ENCODE data around the gene BIRC3.
"Not testable (repeated sequence)": the region's sequence is repeated elsewhere in the genome, so short reads cannot be mapped to it uniquely, and the experiment has no call there.

The BIRC3 gene

DNA sequence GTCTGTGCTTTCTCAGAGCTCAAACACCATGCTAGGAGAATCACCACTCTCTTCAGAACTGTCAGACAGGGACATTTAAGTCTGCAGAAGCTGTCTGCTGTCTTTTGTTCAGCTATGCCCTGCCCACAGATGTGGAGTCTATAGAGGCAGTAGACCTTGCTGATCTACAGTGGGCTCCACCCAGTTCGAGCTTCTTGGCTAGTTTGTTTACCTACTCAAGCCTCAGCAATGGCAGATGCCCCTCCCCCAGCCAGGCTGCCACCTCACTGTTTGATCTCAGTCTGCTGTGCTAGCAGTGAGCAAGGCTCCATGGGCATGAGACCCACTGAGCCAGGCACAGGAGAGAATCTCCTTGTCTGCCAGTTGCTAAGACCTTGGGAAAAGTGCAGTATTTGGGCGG is 16.4 kb upstream of the BIRC3 start:
- not testable (repeated sequence) for H3K4me1 ChIP-seq (ENCODE audit: insufficient read depth, low read length); H3K4me3 ChIP-seq (ENCODE audit: low read length); H3K27me3 ChIP-seq (ENCODE audit: insufficient read depth, low read length); H3K27ac ChIP-seq (ENCODE audit: low read length); H3K36me3 ChIP-seq (ENCODE audit: insufficient read depth, low read depth, low read length); H3K9ac ChIP-seq (ENCODE audit: low read depth, low read length)
- peaks cover 16% of the 10 kb centered on the region; the same call in 1 of the 2 replicates for H3K9me3 ChIP-seq (ENCODE audit: insufficient read depth, low read depth, low read length)

GRCh38 chr11:102302241-102302640 is 15.0 kb upstream of the BIRC3 start:
- H3K36me3 ChIP-seq (ENCODE audit: insufficient read depth, low read depth, low read length), result no peaks in the 10 kb centered on the region
- peaks cover 16% of the 10 kb centered on the region; the same call in 1 of the 2 replicates for H3K9me3 ChIP-seq (ENCODE audit: insufficient read depth, low read depth, low read length)
- no peaks in the 10 kb centered on the region for H3K27me3 ChIP-seq (ENCODE audit: insufficient read depth, low read length)
- H3K27ac ChIP-seq (ENCODE audit: low read length), result no peak overlapping the region
- H3K4me1 ChIP-seq (ENCODE audit: insufficient read depth, low read length), result peaks cover 5% of the 10 kb centered on the region
- H3K4me3 ChIP-seq (ENCODE audit: low read length), result no peak overlapping the region
- H3K9ac ChIP-seq (ENCODE audit: low read depth, low read length), result no peak overlapping the region

DNA sequence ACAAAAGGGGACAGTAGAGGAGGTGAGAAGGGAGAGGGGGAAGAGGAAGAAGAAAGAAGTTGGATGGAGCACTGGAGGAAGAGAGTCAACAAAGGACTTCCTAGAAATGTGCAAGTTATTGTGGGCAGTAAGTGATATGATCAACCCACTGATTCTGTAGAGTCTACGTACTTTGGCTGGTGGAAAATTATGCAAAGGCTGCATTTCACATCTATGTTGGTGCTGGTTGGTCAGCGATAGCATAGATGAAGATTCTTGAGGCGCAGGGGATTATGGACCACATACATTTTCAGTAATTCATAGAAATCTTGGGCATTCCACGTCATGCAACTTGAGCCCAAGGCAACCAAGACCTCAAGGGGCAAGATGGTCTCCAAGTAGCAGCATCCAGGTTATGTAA is 12.6 kb upstream of the BIRC3 start:
- Histone ChIP-seq H3K4me1 (ENCODE audit: insufficient read depth, low read length) (peaks cover 5% of the 10 kb centered on the region), H3K27me3 (ENCODE audit: insufficient read depth, low read length) (no peaks in the 10 kb centered on the region), H3K9ac (ENCODE audit: low read depth, low read length) (no peak overlapping the region), H3K4me3 (ENCODE audit: low read length) (no peak overlapping the region), H3K36me3 (ENCODE audit: insufficient read depth, low read depth, low read length) (no peaks in the 10 kb centered on the region), H3K27ac (ENCODE audit: low read length) (no peak overlapping the region), H3K9me3 (ENCODE audit: insufficient read depth, low read depth, low read length) (peaks cover 16% of the 10 kb centered on the region; the same call in 1 of the 2 replicates)

- H3K9ac ChIP-seq (ENCODE audit: low read depth, low read length), result no peak overlapping the region
- no peaks in the 10 kb centered on the region for H3K36me3 ChIP-seq (ENCODE audit: insufficient read depth, low read depth, low read length)
- peaks cover 16% of the 10 kb centered on the region; the same call in 1 of the 2 replicates for H3K9me3 ChIP-seq (ENCODE audit: insufficient read depth, low read depth, low read length)
- H3K4me3 ChIP-seq (ENCODE audit: low read length), result no peak overlapping the region
- H3K4me1 ChIP-seq (ENCODE audit: insufficient read depth, low read length), result peaks cover 5% of the 10 kb centered on the region
- no peaks in the 10 kb centered on the region for H3K27me3 ChIP-seq (ENCODE audit: insufficient read depth, low read length)
- no peak overlapping the region for H3K27ac ChIP-seq (ENCODE audit: low read length)
Observed at GRCh38 chr11:102305352-102306047, 11.8 kb upstream of the BIRC3 start.

DNA sequence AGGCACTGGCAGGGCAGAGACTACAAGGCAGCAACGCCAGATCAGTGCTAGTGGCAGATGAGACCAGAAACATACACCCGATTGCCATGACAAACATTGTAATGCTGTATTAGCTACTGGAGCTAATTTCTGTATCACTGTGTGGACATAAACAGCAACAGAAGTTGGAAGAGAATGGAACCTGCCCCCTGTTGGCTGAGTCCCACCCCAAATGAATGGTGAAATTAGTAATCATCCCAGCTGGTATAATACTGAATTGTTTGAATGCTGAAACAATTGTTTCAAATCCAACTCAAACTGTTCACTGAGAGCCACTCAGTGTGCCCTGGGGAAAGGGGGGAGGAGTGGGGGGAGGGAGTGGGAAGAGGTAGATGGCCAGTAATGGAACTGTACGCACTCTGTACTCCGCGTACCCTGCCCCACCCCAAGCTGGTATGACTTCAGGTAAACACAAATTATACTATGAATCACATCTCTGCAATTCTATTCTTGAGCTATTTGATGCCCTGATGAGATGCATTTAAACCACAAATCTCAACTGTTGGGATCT is 11.2 kb upstream of the BIRC3 start:
- no peak overlapping the region for H3K9ac ChIP-seq (ENCODE audit: low read depth, low read length)
- H3K9me3 ChIP-seq (ENCODE audit: insufficient read depth, low read depth, low read length), result peaks cover 16% of the 10 kb centered on the region; the same call in 1 of the 2 replicates
- no peaks in the 10 kb centered on the region for H3K36me3 ChIP-seq (ENCODE audit: insufficient read depth, low read depth, low read length)
- no peak overlapping the region for H3K4me3 ChIP-seq (ENCODE audit: low read length)
- peaks cover 5% of the 10 kb centered on the region for H3K4me1 ChIP-seq (ENCODE audit: insufficient read depth, low read length)
- no peak overlapping the region for H3K27ac ChIP-seq (ENCODE audit: low read length)
- no peaks in the 10 kb centered on the region for H3K27me3 ChIP-seq (ENCODE audit: insufficient read depth, low read length)

- Histone ChIP-seq H3K27me3 (ENCODE audit: insufficient read depth, low read length) (no peaks in the 10 kb centered on the region), H3K4me1 (ENCODE audit: insufficient read depth, low read length) (peaks cover 5% of the 10 kb centered on the region), H3K9me3 (ENCODE audit: insufficient read depth, low read depth, low read length) (peaks cover 10% of the 10 kb centered on the region; the same call in 1 of the 2 replicates), H3K27ac (ENCODE audit: low read length) (no peak overlapping the region), H3K9ac (ENCODE audit: low read depth, low read length) (no peak overlapping the region), H3K36me3 (ENCODE audit: insufficient read depth, low read depth, low read length) (no peaks in the 10 kb centered on the region), H3K4me3 (ENCODE audit: low read length) (no peak overlapping the region)
Observed at GRCh38 chr11:102306817-102307726, 10.2 kb upstream of the BIRC3 start.

GRCh38 chr11:102307727-102308038 is 9.6 kb upstream of the BIRC3 start:
- Histone ChIP-seq H3K9me3 (ENCODE audit: insufficient read depth, low read depth, low read length) (peaks cover 6% of the 10 kb centered on the region; the same call in 1 of the 2 replicates), H3K4me3 (ENCODE audit: low read length) (no peak overlapping the region), H3K36me3 (ENCODE audit: insufficient read depth, low read depth, low read length) (no peaks in the 10 kb centered on the region), H3K9ac (ENCODE audit: low read depth, low read length) (no peak overlapping the region), H3K4me1 (ENCODE audit: insufficient read depth, low read length) (peaks cover 5% of the 10 kb centered on the region), H3K27me3 (ENCODE audit: insufficient read depth, low read length) (no peaks in the 10 kb centered on the region), H3K27ac (ENCODE audit: low read length) (no peak overlapping the region)

GRCh38 chr11:102309621-102310541 is 7.4 kb upstream of the BIRC3 start:
- H3K4me1 ChIP-seq (ENCODE audit: insufficient read depth, low read length), result peaks cover 5% of the 10 kb centered on the region
- no peak overlapping the region for H3K4me3 ChIP-seq (ENCODE audit: low read length)
- no peaks in the 10 kb centered on the region for H3K27me3 ChIP-seq (ENCODE audit: insufficient read depth, low read length)
- no peaks in the 10 kb centered on the region for H3K36me3 ChIP-seq (ENCODE audit: insufficient read depth, low read depth, low read length)
- H3K9me3 ChIP-seq (ENCODE audit: insufficient read depth, low read depth, low read length), result no peaks in the 10 kb centered on the region
- no peak overlapping the region for H3K27ac ChIP-seq (ENCODE audit: low read length)
- H3K9ac ChIP-seq (ENCODE audit: low read depth, low read length), result no peak overlapping the region

- Histone ChIP-seq H3K4me1 (ENCODE audit: insufficient read depth, low read length) (no peaks in the 10 kb centered on the region), H3K9me3 (ENCODE audit: insufficient read depth, low read depth, low read length) (no peaks in the 10 kb centered on the region)
Observed at GRCh38 chr11:102312667-102313066, 4.6 kb upstream of the BIRC3 start.

DNA sequence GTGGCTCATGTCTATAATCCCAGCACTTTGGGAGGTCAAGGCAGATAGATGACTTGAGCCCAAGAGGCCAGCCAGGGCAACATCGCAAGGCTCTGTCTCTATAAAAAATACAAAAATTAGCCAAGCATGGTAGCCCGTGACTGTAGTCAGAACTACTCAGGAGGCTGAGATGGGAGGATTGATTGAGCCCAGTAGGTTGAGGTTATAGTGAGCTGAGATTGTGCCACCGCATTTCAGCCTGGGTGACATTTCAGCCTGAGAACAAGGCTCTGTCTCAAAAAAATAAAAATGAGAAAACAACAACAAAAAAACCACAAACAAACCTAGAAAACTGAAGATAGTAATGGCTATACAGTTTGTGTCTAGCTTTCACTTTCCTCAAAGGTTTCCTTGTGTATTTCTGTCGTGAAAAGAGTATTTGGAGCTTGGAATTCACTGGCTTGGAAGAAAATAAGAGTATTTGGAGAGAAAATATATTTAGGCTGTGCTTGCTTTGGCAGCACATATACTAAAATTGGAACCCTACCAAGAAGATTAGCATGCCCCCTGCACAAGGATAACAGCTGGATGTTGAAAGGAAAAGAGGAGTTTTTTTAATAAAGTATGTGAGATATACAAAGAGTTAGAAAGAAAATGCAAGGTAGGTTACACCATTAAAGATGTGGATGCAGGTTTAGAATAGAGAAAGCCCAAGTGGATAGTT is 3.9 kb upstream of the BIRC3 start:
- Histone ChIP-seq H3K27ac (ENCODE audit: low read length) (no peak overlapping the region), H3K36me3 (ENCODE audit: insufficient read depth, low read depth, low read length) (no peaks in the 10 kb centered on the region), H3K27me3 (ENCODE audit: insufficient read depth, low read length) (peaks cover 14% of the 10 kb centered on the region), H3K4me1 (ENCODE audit: insufficient read depth, low read length) (no peaks in the 10 kb centered on the region), H3K9ac (ENCODE audit: low read depth, low read length) (no peak overlapping the region), H3K4me3 (ENCODE audit: low read length) (no peak overlapping the region), H3K9me3 (ENCODE audit: insufficient read depth, low read depth, low read length) (no peaks in the 10 kb centered on the region)

More at GRCh38 chr11:102312667-102313066, 4.6 kb upstream of the BIRC3 start:
- peaks cover 7% of the 10 kb centered on the region for H3K27me3 ChIP-seq (ENCODE audit: insufficient read depth, low read length)
- no peak overlapping the region for H3K4me3 ChIP-seq (ENCODE audit: low read length)
- no peak overlapping the region for H3K9ac ChIP-seq (ENCODE audit: low read depth, low read length)
- H3K27ac ChIP-seq (ENCODE audit: low read length), result no peak overlapping the region
- H3K36me3 ChIP-seq (ENCODE audit: insufficient read depth, low read depth, low read length), result no peaks in the 10 kb centered on the region

- H3K9ac ChIP-seq (ENCODE audit: low read depth, low read length), result no peak overlapping the region
- H3K27ac ChIP-seq (ENCODE audit: low read length), result no peak overlapping the region
- no peak overlapping the region for H3K4me3 ChIP-seq (ENCODE audit: low read length)
- no peaks in the 10 kb centered on the region for H3K4me1 ChIP-seq (ENCODE audit: insufficient read depth, low read length)
- peaks cover 18% of the 10 kb centered on the region for H3K27me3 ChIP-seq (ENCODE audit: insufficient read depth, low read length)
- no peaks in the 10 kb centered on the region for H3K9me3 ChIP-seq (ENCODE audit: insufficient read depth, low read depth, low read length)
- no peaks in the 10 kb centered on the region for H3K36me3 ChIP-seq (ENCODE audit: insufficient read depth, low read depth, low read length)
Observed at GRCh38 chr11:102314784-102315183, 2.5 kb upstream of the BIRC3 start.

All from iPS-20b (cell line).